T-helper 17 cell (primary cell): ENCODE measurements around the gene MPZL1. TPM values are rescaled to one million over a fixed set of nuclear protein-coding genes. Genes with fewer than 3 reads are reported as not detected.
"Not testable (repeated sequence)": the region's sequence is repeated elsewhere in the genome, so short reads cannot be mapped to it uniquely, and the experiment has no call there.

ENCODE experiments used
- ATAC-seq: fragments of 150-1000 bp; cut with Tn5 transposase; 2 replicates; pipeline ENCODE4 v1.10.0; 2021; ENCODE audit warnings: mild to moderate bottlenecking, moderate library complexity
- DNase-seq, 3 donors: peaks; one replicate each; pipeline versions ENCODE4 v3.0.0 to v3.0.0-alpha.2; 2020 to 2021
- H3K9me3 ChIP-seq: one replicate; pipeline ENCODE4 v1.7.0; 2013; ENCODE audit warnings: low read length, mild to moderate bottlenecking; ENCODE audit not compliant: control insufficient read depth, poor library complexity, severe bottlenecking
- H3K27ac Mint-ChIP-seq: one replicate; pipeline ENCODE4 v1.8.0; 2022; ENCODE audit warnings: mild to moderate bottlenecking, moderate library complexity, mixed read lengths
- H3K27me3 Mint-ChIP-seq: one replicate; pipeline ENCODE4 v1.8.0; 2022; ENCODE audit warnings: mixed read lengths
- H3K36me3 Mint-ChIP-seq: one replicate; pipeline ENCODE4 v1.8.0; 2022; ENCODE audit warnings: low read depth, mixed read lengths
- H3K4me1 Mint-ChIP-seq: one replicate; pipeline ENCODE4 v1.8.0; 2022; ENCODE audit warnings: mild to moderate bottlenecking, mixed read lengths
- H3K4me3 Mint-ChIP-seq: one replicate; pipeline ENCODE4 v1.8.0; 2022; ENCODE audit warnings: mild to moderate bottlenecking, moderate library complexity, mixed read lengths
- total RNA-seq, 4 donors: library from RNA in 2 of 4; stranded (reverse) in 2 of 4; gene quantifications; one replicate each; pipeline ENCODE4 v1.2.3 and lab custom pipeline; 2022 to 2026

MPZL1 gene
- total RNA-seq, 2 donors from 2014 or later = 3.0 to 4.2 TPM

- H3K4me1 Mint-ChIP-seq = peaks cover 25% of the 10 kb centered on the region
- H3K27me3 Mint-ChIP-seq, ATAC-seq, DNase-seq, H3K36me3 Mint-ChIP-seq, H3K9me3 ChIP-seq, H3K4me3 Mint-ChIP-seq, H3K27ac Mint-ChIP-seq: not testable (repeated sequence)
Measured at GRCh38 chr1:167806676-167807075, 84.9 kb downstream of the MPZL1 start.

GRCh38 chr1:167808104-167808503 is 86.3 kb downstream of the MPZL1 start:
- Mint-ChIP-seq H3K4me3 (no peak overlapping the region), H3K4me1 (peaks cover 25% of the 10 kb centered on the region), H3K27ac (no peak overlapping the region), H3K27me3 (no peaks in the 10 kb centered on the region), H3K36me3 (peaks cover 5% of the 10 kb centered on the region)
- ATAC-seq (no peak), DNase-seq (no peak)
- H3K9me3 ChIP-seq = no peaks in the 10 kb centered on the region

- no peaks in the 10 kb centered on the region for H3K27me3 Mint-ChIP-seq
- no peak overlapping the region for H3K4me3 Mint-ChIP-seq
- H3K9me3 ChIP-seq = no peaks in the 10 kb centered on the region
- DNase-seq = no peak
- peaks cover 20% of the 10 kb centered on the region for H3K4me1 Mint-ChIP-seq
- H3K36me3 Mint-ChIP-seq = peaks cover 5% of the 10 kb centered on the region
- ATAC-seq = no peak
- H3K27ac Mint-ChIP-seq = no peak overlapping the region
Measured at GRCh38 chr1:167808690-167809089, 86.9 kb downstream of the MPZL1 start.

GRCh38 chr1:167812972-167813371 is 91.2 kb downstream of the MPZL1 start:
- no peak for ATAC-seq
- H3K36me3 Mint-ChIP-seq = peaks cover 5% of the 10 kb centered on the region

GRCh38 chr1:167815650-167816049 is 93.9 kb downstream of the MPZL1 start:
- H3K9me3 ChIP-seq = no peaks in the 10 kb centered on the region
- Mint-ChIP-seq H3K36me3 (peaks cover 8% of the 10 kb centered on the region), H3K27me3 (no peaks in the 10 kb centered on the region), H3K27ac (no peak overlapping the region), H3K4me1 (peaks cover 3% of the 10 kb centered on the region), H3K4me3 (no peak overlapping the region)
- no peak for DNase-seq
- no peak for ATAC-seq

More at GRCh38 chr1:167812972-167813371, 91.2 kb downstream of the MPZL1 start:
- H3K4me3 Mint-ChIP-seq = no peak overlapping the region
- DNase-seq = no peak
- peaks cover 4% of the 10 kb centered on the region for H3K4me1 Mint-ChIP-seq
- H3K27ac Mint-ChIP-seq = no peak overlapping the region
- H3K9me3 ChIP-seq = no peaks in the 10 kb centered on the region
- no peaks in the 10 kb centered on the region for H3K27me3 Mint-ChIP-seq

GRCh38 chr1:167819849-167820683 is 98.3 kb downstream of the MPZL1 start:
- Mint-ChIP-seq H3K4me3 (peak overlapping the region; percentile 69), H3K27ac (no peak overlapping the region), H3K27me3 (no peaks in the 10 kb centered on the region), H3K4me1 (peaks cover 10% of the 10 kb centered on the region), H3K36me3 (peaks cover 3% of the 10 kb centered on the region)
- ATAC-seq (peak; percentile 50), DNase-seq (no peak)
- no peaks in the 10 kb centered on the region for H3K9me3 ChIP-seq

GRCh38 chr1:167820684-167821355 is 99.0 kb downstream of the MPZL1 start:
- no peak for ATAC-seq
- H3K27me3 Mint-ChIP-seq = no peaks in the 10 kb centered on the region
- peaks cover 10% of the 10 kb centered on the region for H3K4me1 Mint-ChIP-seq
- H3K27ac Mint-ChIP-seq = no peak overlapping the region
- H3K4me3 Mint-ChIP-seq = no peak overlapping the region
- peaks cover 3% of the 10 kb centered on the region for H3K36me3 Mint-ChIP-seq
- DNase-seq = no peak
- H3K9me3 ChIP-seq = no peaks in the 10 kb centered on the region

- DNase-seq (no peak), ATAC-seq (no peak)
- Mint-ChIP-seq H3K4me1 (peaks cover 10% of the 10 kb centered on the region), H3K27ac (no peak overlapping the region), H3K36me3 (peaks cover 3% of the 10 kb centered on the region), H3K4me3 (no peak overlapping the region), H3K27me3 (no peaks in the 10 kb centered on the region)
- no peaks in the 10 kb centered on the region for H3K9me3 ChIP-seq
Measured at GRCh38 chr1:167821356-167821685, 99.5 kb downstream of the MPZL1 start.

GRCh38 chr1:167821969-167822685 is 100.3 kb downstream of the MPZL1 start:
- Mint-ChIP-seq H3K36me3 (peaks cover 3% of the 10 kb centered on the region), H3K27me3 (no peaks in the 10 kb centered on the region), H3K4me3 (no peak overlapping the region), H3K4me1 (peaks cover 10% of the 10 kb centered on the region), H3K27ac (no peak overlapping the region)
- ATAC-seq = peak; percentile 40
- no peak for DNase-seq
- H3K9me3 ChIP-seq = no peaks in the 10 kb centered on the region

GRCh38 chr1:167824163-167824794 is 102.5 kb downstream of the MPZL1 start:
- H3K36me3 Mint-ChIP-seq = peaks cover 3% of the 10 kb centered on the region

GRCh38 chr1:167825419-167826079 is 103.8 kb downstream of the MPZL1 start:
- Mint-ChIP-seq H3K27me3 (no peaks in the 10 kb centered on the region), H3K4me3 (no peak overlapping the region), H3K27ac (no peak overlapping the region), H3K36me3 (no peaks in the 10 kb centered on the region), H3K4me1 (peaks cover 8% of the 10 kb centered on the region)
- H3K9me3 ChIP-seq = no peaks in the 10 kb centered on the region
- ATAC-seq (no peak), DNase-seq (no peak)

More at GRCh38 chr1:167824163-167824794, 102.5 kb downstream of the MPZL1 start:
- H3K9me3 ChIP-seq = no peaks in the 10 kb centered on the region
- Mint-ChIP-seq H3K27me3 (no peaks in the 10 kb centered on the region), H3K27ac (no peak overlapping the region), H3K4me3 (no peak overlapping the region), H3K4me1 (peaks cover 10% of the 10 kb centered on the region)
- ATAC-seq (no peak), DNase-seq (no peak)

- Mint-ChIP-seq H3K36me3 (no peaks in the 10 kb centered on the region), H3K4me1 (peaks cover 6% of the 10 kb centered on the region), H3K27ac (no peak overlapping the region), H3K4me3 (no peak overlapping the region), H3K27me3 (peaks cover 4% of the 10 kb centered on the region)
- no peak for ATAC-seq
- DNase-seq = no peak
- no peaks in the 10 kb centered on the region for H3K9me3 ChIP-seq
Measured at GRCh38 chr1:167826127-167826526, 104.3 kb downstream of the MPZL1 start.
